Non-pigmented ciliary epithelial cell (primary cell): Measurements from ENCODE around the gene RPL29.

ENCODE experiments used
- DNase-seq: peaks from one replicate; pipeline ENCODE4 v3.0.0-alpha.2; 2010; ENCODE audit warnings: low read depth

The RPL29 gene

GRCh38 chr3:51982352-51982837, 13.3 kb downstream of the RPL29 start:
- DNase-seq: no peak

DNA sequence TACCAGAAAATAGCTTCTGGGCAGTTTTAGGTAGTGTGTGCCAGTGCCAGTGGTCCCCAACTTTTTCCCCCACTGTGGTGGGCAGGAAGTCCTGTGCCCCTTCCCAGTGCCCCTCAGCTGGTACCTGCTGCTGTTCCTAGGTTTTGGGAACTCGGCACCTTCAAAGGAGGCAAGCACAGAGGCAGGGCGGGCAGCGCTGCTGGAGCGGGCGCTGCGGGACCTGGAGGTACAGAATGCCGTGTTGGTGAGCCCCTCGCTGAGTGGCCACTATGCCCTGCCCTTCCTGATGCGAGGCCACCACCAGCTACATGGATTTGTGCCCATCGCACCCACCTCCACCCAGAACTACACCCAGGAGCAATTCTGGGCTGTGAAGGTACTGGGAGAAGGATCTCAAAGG, 15.4 kb downstream of the RPL29 start:
- no peak for DNase-seq

DNA sequence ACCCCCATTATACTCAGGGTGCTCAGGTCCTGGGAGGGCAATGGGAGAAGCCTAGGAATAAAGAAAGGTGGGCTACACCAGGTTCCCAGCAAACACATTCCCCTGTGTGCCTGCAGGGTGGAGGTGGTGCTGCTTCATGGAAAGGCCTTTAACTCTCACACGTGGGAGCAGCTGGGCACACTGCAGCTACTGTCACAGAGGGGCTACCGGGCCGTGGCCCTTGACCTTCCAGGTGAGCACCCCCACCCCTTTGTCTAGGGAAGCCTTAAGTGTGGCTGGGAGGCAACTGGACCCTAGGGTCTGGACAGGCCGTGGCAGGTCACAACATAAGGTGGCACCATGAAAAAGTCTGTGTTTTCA, 17.6 kb downstream of the RPL29 start:
- no peak for DNase-seq

DNA sequence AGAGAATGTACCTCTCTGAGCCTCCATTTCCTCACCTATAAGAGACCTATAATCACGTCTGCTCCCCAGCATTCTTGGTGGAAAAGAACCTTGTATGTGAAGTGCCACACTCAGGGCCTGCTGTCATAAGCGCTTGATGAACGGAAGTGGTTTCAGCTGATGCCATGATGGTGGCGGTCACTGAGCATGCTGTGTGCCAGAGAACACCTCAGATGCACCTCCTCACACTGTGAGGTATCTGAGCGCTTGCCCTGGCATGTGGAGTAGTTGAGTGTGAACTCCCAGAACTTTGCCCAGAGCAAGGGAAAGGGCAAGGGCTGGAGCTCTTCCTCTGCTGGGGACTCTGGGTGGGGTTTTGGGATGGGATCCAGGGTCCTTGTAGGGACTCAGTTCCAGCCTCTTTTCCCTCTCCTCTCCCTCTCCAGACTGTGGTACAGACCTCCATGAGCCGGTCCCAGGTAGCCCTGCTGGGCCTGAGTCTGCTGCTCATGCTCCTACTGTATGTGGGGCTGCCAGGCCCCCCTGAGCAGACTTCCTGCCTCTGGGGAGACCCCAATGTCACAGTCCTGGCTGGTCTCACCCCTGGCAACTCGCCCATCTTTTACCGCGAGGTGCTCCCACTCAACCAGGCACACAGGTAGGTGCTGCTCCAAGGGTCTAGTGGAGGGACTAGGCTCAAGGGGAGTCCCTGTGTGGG, 18.1 kb downstream of the RPL29 start:
- no peak for DNase-seq

- DNase-seq: no peak
These were observed 19.7 kb downstream of the RPL29 start for GRCh38 chr3:51975852-51976549.

- no peak for DNase-seq
These were observed 20.5 kb downstream of the RPL29 start, which contains the start of gene ABHD14A for GRCh38 chr3:51974963-51975851. Gene ABHD14A (plus strand): TSS chr3:51975064. CDS start chr3:51975136, 72 bp downstream.

- no peak for DNase-seq
These were observed 21.3 kb downstream of the RPL29 start for GRCh38 chr3:51974277-51974962.

GRCh38 chr3:51971350-51971749, 24.3 kb downstream of the RPL29 start:
- DNase-seq: no peak

DNA sequence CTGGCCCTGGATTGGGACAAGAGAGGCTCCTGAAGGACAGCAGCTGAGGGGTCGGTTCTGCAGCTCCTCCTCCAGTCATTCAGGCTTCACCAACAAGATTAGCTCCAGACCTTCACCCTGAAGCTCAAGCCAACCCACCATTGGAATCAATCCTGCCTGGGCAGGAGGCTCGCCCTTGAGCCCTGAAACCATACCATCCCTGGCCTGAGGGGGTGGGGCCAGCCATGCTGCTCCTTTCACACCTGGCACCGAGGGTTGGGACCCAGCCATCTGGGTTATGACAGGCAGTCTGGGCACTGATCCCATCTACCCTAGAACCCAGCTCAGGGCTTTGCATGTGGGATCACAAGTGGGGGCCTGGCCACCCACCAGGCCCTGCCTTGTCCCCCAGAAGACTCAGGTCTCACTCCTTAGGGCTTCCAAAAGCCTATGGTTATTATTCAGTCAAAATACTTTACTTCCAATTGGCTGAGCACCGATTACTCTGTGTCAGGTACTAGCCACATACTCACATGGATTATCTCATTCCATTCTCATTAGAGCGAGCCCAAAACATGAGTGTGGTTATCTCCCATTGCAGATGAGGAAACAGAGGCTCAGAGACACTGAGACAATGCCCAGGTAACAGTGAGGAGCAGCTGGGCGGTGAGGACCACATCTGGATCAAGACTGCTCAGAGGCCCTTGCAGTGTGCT, 24.9 kb downstream of the RPL29 start:
- DNase-seq: no peak

DNA sequence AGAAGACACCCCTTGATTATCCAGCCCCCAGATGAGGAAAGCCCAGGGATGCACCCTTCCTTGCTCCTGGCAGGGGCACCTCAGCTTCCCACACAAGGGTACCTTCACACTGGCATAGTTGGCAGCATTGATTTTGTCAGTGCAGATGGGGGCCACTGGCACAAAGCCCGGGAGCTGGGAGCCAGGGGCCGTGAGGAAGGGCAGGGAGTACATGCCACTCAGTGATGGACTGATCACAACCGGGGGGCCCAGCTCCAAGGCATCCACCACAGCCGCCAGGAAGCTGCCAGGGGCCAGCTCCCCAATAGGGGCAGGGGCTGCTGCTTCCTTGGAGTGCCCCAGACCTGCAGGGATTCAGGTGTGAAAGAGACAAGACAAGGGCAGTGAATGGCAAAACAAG, 25.9 kb downstream of the RPL29 start:
- no peak for DNase-seq

- no peak for DNase-seq
These were observed 26.6 kb downstream of the RPL29 start for GRCh38 chr3:51968883-51969678.

DNA sequence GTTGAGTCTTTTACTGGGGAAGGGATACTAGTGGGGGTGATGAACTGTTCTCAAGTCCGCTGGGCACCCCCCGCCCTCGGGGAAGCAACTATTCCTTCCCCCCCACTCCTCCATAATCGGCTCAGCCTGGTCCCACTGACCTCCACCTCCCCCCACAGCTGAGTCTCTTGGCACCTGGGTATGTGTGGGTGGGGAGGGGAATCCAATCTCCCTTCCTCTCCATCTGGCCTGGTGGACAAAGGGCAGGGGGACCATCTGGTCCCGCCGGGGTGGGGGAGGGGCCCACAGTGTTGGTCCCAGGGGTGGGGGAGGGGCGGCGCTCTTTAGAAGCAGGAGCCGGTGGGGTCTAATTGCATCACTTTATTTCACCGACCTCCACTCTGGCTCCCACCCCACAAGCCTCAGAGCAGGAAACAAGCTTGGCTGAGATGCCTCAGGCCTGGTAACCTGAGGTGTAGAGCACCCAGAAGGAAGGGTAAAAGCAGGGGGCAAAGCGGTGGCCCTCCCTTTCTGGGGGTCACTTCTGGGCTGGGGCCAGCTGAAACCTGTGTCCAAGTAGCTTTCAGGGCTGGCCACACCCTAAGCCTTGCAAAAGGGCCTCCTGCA, 27.4 kb downstream of the RPL29 start:
- DNase-seq: no peak

DNA sequence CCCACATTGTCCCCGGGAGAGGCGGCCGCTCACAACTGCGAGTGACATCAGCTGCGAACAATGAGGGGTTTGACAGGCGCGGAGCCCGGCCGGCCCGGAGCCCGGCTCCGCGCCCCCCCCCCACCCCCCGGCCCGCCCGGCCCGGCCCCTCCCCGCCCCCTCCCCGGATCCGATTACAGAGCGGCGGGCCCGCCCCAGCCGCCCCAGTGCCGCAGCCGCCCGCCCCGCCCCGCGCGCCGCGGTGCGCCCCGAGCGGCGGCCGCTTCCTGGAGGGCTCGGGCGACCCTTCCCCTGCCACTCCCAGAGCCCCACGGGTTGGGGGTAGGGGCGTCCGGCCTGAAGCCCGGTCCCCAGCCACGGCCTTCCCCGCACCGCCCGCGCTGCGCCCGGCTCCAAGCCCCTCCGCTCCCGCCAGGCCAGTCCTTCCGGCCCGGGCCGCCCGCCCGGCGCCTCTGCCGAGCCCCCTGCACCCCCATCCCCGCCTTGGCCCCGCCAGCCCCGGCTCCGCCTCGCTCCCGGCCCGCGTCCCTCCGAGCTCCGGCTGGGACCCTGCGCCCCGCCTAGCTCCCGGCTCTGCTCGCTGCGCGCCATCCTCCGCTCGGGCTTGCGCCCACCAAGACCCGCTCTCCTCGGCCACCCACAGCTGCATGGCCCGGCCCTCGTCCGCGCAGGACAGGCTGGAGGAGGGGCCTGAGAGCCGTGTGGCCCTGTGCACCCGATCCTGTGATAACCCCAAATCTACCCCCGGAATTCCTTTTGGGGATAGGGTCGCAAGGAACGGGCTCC, 28.1 kb downstream of the RPL29 start, which contains the start of gene PCBP4:
PCBP4 (minus strand) TSS at position 71 of the 786 bp plus-strand sequence. CDS start 6,214 bp downstream, outside the sequence.
- no peak for DNase-seq

- DNase-seq: no peak
These were observed 28.7 kb downstream of the RPL29 start for GRCh38 chr3:51966922-51967383.

- DNase-seq: no peak
These were observed 29.2 kb downstream of the RPL29 start for GRCh38 chr3:51966486-51966885.

DNA sequence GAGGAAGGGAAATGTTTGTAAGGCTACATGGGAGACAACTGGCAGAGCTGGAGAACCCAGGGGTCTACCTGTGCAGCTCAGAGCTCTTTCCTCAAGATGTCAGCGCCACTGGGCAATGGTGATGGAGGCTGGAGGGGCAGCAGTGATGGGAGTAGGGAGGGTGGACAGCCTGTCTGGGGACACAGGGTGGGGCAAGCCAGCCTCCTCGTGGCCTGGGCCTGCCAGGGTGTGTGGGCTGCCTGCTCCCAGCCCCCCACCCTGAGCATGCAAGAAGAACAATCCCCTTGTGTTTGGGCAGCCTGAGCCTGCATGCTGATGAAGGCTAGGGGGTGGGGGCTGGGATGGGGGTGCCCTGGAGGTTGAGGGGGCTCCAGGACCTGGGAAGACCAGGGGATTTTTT, 29.7 kb downstream of the RPL29 start:
- no peak for DNase-seq

GRCh38 chr3:51964521-51964920, 31.2 kb downstream of the RPL29 start:
- no peak for DNase-seq

DNA sequence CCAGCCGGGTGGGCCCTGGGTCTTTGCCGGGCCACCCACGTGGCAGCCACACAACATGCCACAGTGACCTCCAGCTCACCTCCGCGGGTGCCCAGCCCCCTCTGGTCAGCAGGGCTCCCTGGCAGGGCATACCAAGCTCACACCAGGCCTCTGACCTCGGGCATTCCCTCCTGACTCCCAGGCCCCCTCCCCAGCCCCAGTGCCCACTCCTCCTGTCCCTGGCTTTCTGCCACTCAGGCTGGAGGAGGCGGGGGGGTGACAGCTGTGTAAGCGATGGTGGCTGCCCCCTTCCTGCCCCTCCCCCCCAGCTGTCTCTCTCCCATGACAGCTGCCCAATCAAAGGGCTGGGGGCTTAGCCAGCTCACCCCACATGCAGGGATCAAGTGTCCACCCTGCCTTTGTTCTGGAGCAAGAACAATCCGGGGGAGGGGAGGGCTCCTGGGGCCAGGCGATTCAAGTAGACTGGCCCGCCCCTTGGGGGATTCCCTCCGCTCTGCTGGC, 31.7 kb downstream of the RPL29 start:
- DNase-seq: no peak
